IPS DF 19.7 (cell line): ENCODE data around the gene F10.

Experiments used
- DNase-seq: peaks from one replicate; pipeline ENCODE4 v3.0.0-alpha.2; 2013; ENCODE audit warnings: low read depth, low spot score

The F10 gene

DNA sequence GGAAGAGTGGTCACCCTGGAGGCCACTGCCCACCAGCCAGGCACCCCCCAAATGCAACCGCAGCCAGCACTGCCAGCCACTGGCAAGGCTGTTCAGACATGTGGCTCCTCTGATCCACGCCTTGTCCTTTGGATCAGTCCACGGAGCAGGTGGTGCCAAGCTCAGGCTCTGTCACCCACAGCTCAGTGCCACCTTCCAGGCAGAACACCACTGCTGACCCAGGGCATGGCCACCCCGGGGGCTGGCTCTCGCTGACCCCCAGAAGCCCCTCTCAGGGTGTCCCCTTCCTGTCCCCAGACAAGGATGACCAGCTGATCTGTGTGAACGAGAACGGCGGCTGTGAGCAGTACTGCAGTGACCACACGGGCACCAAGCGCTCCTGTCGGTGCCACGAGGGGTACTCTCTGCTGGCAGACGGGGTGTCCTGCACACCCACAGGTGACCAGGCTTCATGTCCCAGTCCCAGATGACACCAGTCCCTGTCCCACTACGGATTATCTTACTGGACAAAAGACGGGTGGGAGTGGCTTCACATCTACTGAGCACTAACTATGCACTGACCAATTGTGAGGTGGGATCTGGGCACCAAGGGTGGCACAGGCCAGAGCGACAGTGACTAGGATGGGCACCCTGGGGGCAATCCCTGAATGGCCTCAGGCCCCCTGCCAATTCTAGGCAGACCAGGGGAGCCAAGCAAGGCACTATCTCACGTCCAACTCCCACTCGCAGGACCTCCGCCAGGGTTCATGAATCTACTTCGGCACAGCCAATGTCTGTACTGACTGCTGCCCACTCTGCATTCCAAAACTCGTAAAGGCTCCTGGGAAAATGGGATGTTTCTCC, 7.0 kb upstream of the F10 start:
- DNase-seq = no peak

DNA sequence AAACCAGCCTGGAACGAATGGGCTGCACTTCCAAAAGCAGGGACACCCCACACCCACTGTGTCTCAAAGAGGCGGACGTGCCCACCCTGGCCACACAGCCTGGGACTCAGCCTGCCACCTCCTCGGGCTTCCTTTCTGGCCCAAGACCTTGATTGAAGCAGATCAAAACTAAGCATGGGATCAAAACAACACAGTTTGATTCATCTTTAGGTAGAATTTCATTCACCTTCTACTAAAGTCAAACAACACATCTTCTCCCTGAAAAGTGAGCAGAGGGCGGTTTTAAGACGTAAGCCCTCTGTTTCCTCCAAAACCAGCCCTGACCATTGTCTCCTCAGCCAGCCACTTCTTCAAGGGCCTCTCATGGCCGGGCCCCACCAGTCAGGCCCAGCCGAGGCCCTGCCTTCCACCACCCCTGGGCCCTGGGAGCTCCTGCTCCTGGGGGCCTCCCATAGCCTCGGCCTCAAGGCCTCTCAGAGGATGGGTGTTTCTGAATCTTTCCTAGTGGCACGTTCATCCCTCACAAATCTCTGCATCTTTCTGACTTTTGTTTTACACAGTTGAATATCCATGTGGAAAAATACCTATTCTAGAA, 6.3 kb upstream of the F10 start:
- DNase-seq = no peak

GRCh38 chr13:113116871-113117271, 5.7 kb upstream of the F10 start:
- DNase-seq = no peak

- no peak for DNase-seq
Observed at GRCh38 chr13:113117335-113117872, 5.2 kb upstream of the F10 start.

DNA sequence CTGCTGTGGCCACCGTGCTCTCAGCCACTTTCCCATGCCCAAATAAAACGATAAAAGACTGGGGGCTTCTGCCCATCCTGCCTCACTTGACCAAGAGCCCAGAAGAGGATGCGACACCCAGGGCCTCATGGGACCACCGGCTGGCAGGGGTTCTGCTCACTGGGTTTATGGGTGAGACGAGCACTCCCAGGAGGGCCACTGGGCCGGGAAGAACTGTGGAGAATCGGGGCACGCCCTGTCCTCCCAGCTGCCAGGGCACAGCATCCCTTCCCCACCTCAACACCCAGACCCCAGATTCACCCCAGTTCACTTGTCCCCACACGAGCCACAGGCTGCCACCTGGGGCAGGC, 4.7 kb upstream of the F10 start:
- DNase-seq = no peak

- no peak for DNase-seq
Observed at GRCh38 chr13:113118261-113119021, 4.2 kb upstream of the F10 start.

- no peak for DNase-seq
Observed at GRCh38 chr13:113119166-113119821, 3.3 kb upstream of the F10 start.

DNA sequence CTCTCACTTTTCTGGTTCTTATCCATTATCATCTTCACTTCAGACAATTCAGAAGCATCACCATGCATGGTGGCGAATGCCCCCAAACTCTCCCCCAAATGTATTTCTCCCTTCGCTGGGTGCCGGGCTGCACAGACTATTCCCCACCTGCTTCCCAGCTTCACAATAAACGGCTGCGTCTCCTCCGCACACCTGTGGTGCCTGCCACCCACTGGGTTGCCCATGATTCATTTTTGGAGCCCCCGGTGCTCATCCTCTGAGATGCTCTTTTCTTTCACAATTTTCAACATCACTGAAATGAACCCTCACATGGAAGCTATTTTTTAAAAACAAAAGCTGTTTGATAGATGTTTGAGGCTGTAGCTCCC, 2.8 kb upstream of the F10 start:
- no peak for DNase-seq

GRCh38 chr13:113120300-113121182, 2.1 kb upstream of the F10 start:
- DNase-seq = no peak

- DNase-seq = no peak
Observed at GRCh38 chr13:113121183-113121927, 1.2 kb upstream of the F10 start.

GRCh38 chr13:113121928-113122471, 599 bp upstream of the F10 start:
- DNase-seq = no peak

DNA sequence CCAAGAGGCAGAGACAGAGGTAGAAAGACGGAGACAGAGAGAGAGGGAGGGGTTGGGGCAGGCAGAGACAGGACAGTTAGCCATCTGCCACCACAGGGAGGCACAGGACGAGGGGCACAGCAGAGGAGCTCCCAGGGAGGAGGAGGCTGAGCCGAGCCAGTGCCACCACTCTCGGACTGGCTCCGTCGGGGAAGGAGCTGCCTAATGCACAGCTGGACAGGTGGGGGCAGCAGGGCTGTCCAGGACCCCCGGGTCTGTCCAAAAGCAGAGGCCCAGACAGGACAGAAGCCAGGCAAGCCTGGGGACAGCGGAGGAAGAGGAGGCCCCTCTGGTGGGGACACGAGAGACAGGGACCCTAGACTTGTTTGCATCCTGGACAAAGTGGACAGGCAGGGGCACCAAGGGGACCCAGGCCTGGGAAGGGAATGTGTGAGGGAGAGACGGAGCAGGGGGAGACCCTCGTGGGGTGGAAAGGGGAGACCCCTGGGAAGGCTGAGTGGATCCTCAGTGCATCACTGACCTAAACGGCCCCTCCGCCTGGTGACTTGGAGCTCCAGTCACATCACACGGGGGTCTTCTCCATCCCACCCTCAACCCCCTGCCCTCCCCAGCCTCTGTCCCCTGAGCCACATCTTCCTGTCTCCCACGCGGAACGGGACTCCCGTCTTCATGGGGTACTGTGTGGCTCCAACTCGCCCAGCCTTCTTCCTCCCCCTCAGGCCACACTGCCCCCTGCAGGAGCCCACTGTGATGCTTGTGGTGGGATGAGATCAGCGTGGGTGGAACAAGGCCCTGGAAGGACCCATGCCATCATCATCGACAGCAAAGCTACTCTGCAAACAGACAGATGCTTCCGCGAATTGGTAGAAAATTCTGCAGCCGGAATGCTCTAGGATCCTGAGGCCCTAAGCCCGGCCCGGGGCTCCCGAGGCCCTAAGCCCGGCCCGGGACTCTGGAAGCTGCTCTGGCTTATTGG, 915 bp downstream of the F10 start:
- DNase-seq = no peak

DNA sequence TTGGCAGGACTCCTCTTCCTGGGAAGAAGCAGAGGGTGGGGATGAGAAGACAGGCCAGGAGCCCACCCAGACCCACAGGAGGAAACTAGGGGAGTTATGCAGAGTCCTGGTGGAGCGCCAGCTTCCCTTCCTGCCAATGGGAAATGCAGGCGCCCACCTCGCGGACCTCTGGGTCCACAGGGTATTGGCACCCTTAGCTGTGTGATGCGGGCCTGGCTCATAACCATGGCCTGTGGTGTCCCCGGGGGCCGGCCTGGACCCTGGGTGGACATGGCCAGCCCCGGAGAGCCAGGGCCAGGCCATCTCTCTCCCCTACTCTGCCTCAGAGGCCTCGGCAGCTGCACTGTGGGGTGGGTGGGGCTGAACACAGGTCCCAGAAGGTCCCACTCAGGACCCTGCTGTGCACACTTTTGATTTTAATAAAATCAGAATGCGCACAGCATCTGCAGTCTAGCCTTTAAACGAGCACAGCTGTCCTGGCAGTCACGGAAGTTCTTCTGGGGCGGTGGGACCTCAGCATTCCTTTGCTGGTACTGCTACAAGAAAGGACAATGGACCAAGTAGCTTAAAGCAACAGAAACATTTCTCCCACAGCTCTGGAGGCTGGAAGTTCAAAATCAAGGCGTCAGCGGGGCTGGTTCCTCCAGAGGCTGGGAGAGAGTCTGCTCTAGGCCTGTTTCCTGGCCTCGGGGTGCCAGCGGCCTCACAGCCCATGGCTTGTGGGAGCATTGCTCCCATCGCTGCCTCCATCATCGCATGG, 1.8 kb downstream of the F10 start:
- no peak for DNase-seq

DNA sequence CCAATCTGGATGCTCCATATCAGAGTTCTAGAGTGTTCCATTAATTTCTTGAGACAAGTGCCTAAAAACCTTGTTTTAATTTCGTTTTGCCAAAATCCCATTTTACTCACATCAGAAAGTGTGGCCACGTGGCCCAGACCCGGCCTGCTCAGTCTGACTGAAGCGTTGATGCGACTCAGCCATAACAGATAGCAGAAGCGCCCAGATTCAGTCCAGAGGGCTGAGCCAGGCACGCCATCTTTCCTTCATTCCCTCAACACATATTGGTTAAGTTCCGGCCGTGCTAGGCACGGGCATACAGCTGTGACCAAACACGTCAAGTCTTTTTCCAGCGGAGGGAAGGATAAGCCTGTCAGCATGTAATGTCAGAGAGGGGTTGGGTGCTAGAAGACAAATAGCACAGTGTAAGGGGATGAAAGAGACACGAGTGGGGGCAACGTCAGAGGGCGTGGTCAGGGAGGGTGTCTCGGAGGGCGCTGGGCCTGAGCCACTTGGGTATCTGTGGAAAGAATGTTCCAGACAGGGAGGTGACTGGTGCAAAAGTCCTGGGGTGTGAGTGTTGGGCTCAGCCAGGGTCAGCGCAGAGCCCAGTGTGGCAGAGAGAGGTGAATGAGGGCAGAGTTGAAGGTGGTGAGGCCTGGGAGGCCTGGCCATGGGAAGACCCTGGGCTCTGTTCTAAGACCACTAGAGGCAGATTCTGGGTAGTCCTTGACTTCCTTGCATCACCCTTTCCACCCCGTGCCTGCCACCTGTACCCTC, 3.1 kb downstream of the F10 start:
- no peak for DNase-seq

DNA sequence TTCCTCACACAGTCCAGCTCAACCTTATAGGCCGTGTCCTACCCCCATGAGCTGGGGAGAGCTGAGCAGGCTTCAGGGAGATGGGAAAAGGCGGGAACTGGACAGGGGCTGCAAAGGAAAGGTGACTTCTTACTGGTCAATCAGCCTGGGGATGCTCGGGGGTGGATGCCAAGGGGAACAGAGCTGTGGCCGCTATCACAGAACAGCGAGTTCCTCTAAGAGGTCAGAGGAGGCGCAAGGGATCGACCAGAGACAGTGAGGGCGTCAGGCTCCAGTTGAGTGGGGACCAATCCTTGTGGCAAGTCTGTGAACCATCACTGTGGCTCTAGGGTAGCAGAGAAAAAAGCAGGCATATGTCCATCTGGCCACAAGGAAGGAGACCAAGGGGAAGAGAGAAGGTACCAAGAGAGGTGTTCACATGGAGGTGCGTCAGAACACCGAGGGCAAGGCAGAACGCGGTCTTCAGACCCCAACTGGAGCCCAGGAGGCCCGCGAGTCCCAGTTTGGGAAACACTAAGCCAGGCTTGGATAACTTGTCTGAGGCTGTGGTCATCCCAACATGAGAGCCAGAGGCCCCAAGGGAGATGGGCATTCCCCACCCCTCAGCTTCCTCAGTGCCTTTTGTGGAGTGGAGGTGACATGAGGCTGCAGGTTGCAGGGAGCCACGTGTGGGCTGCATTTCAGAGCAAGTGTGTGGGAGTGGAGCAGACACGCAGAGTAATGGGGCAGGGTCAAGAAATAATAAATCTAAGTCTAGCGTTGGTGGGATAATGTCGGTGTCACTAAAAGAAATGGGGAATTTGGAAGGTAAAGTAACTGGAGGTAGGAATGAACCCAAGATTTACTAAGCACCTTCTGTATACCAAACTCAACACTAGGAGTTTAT, 3.9 kb downstream of the F10 start:
- DNase-seq = no peak

DNA sequence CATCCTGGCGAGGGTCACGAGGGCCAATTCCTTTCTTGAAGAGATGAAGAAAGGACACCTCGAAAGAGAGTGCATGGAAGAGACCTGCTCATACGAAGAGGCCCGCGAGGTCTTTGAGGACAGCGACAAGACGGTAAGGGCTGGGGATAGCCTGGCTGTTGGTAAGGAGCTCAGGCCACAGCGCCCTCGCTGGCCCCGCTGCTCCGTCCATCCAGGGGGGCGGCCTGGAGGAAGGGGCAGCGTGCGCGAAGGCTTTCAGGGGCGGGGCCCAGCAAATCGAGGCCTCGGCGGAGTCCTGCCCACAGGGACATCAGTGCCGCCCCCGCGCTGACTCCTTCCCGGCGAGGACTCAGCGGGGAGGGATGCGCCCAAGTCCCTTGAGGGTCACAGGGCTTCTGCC, 6.9 kb downstream of the F10 start:
- DNase-seq = no peak
